ENCODE data around the gene JUN. TPM values are rescaled to one million over a fixed set of nuclear protein-coding genes. Genes with fewer than 3 reads are reported as not detected.

JUN gene
- total RNA-seq, 2 donors from 2014 or later: 15.1 to 16.3 TPM

- WGBS, 2 experiments (ENCODE audit: insufficient coverage in 1 of 2, insufficient read length in 1 of 2): 88 to 91% methylated on average over 1 of the region's 1 CpG
- H3K9me3 Mint-ChIP-seq: peaks cover 2% of the 10 kb centered on the region
- TF ChIP-seq, protein P1, sequence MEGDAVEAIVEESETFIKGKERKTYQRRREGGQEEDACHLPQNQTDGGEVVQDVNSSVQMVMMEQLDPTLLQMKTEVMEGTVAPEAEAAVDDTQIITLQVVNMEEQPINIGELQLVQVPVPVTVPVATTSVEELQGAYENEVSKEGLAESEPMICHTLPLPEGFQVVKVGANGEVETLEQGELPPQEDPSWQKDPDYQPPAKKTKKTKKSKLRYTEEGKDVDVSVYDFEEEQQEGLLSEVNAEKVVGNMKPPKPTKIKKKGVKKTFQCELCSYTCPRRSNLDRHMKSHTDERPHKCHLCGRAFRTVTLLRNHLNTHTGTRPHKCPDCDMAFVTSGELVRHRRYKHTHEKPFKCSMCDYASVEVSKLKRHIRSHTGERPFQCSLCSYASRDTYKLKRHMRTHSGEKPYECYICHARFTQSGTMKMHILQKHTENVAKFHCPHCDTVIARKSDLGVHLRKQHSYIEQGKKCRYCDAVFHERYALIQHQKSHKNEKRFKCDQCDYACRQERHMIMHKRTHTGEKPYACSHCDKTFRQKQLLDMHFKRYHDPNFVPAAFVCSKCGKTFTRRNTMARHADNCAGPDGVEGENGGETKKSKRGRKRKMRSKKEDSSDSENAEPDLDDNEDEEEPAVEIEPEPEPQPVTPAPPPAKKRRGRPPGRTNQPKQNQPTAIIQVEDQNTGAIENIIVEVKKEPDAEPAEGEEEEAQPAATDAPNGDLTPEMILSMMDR (conservative IDR thresholded peaks at IDR 0.05): no peak
- H3K36me3 Mint-ChIP-seq (ENCODE audit: low read depth): no peaks in the 10 kb centered on the region
- H3K27ac Mint-ChIP-seq: no peak overlapping the region
- H3K4me1 Mint-ChIP-seq: peaks cover 9% of the 10 kb centered on the region
- no peak overlapping the region for H3K4me3 Mint-ChIP-seq
- peaks cover 28% of the 10 kb centered on the region for H3K27me3 Mint-ChIP-seq (ENCODE audit: insufficient read depth)
- Histone ChIP-seq H3K27me3 (ENCODE audit: control insufficient read depth, insufficient read depth, low read length, poor library complexity, severe bottlenecking) (peaks cover 27% of the 10 kb centered on the region), H3K9me3 (ENCODE audit: control insufficient read depth, low read length) (no peaks in the 10 kb centered on the region), H3K36me3 (ENCODE audit: control insufficient read depth, insufficient read depth, low read length) (no peaks in the 10 kb centered on the region), H3K9ac (ENCODE audit: extremely low read depth, low read length, poor library complexity, severe bottlenecking) (no peak overlapping the region), H3K4me3 (ENCODE audit: low read length) (no peak overlapping the region), H3K4me1 (ENCODE audit: control insufficient read depth, insufficient read depth, low read length) (no peaks in the 10 kb centered on the region), H3K27ac (ENCODE audit: low read depth, low read length) (no peak overlapping the region)
- DNase-seq: no peak
Measured at GRCh38 chr1:58746182-58746581, 37.7 kb downstream of the JUN start.

DNA sequence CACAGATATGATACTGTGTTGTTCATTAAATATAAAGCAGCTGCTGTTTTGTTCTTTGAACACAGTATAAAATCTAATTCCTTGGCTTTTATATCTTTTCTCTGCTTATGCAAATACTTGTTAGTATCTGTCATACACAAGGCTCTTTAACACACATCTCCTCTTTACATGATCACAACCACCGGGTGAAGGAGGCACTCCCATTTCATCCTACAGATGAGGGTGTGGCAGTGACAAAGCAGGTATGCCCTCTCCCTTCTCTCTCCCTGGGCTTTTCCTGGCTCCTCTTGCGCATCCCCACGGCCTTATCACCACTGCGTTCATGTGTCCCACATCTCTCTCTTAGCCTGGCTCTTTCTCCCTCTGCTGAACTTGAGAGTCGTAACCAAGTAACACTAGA lies 38.2 kb downstream of the JUN start:
- Mint-ChIP-seq H3K4me3 (no peak overlapping the region), H3K36me3 (ENCODE audit: low read depth) (no peaks in the 10 kb centered on the region), H3K4me1 (peaks cover 9% of the 10 kb centered on the region), H3K27me3 (ENCODE audit: insufficient read depth) (peaks cover 24% of the 10 kb centered on the region), H3K27ac (no peak overlapping the region), H3K9me3 (peaks cover 2% of the 10 kb centered on the region)
- Histone ChIP-seq H3K9ac (ENCODE audit: extremely low read depth, low read length, poor library complexity, severe bottlenecking) (no peak overlapping the region), H3K36me3 (ENCODE audit: control insufficient read depth, insufficient read depth, low read length) (no peaks in the 10 kb centered on the region), H3K9me3 (ENCODE audit: control insufficient read depth, low read length) (no peaks in the 10 kb centered on the region), H3K4me3 (ENCODE audit: low read length) (no peak overlapping the region), H3K27me3 (ENCODE audit: control insufficient read depth, insufficient read depth, low read length, poor library complexity, severe bottlenecking) (peaks cover 24% of the 10 kb centered on the region), H3K27ac (ENCODE audit: low read depth, low read length) (no peak overlapping the region), H3K4me1 (ENCODE audit: control insufficient read depth, insufficient read depth, low read length) (no peaks in the 10 kb centered on the region)
- TF ChIP-seq, protein P1 (conservative IDR thresholded peaks at IDR 0.05): no peak
- 75% methylated on average over 5 of the region's 5 CpGs for whole genome bisulfite sequencing, 2 experiments (ENCODE audit: insufficient coverage in 1 of 2, insufficient read length in 1 of 2)
- no peak for DNase-seq

GRCh38 chr1:58745117-58745516 lies 38.7 kb downstream of the JUN start:
- no peak overlapping the region for H3K4me3 Mint-ChIP-seq
- no peaks in the 10 kb centered on the region for H3K36me3 Mint-ChIP-seq (ENCODE audit: low read depth)

More at GRCh38 chr1:58745117-58745516, 38.7 kb downstream of the JUN start:
- TF ChIP-seq, protein P1 (conservative IDR thresholded peaks at IDR 0.05): no peak
- peaks cover 2% of the 10 kb centered on the region for H3K9me3 Mint-ChIP-seq
- WGBS, 2 experiments (ENCODE audit: insufficient coverage in 1 of 2, insufficient read length in 1 of 2): 89% methylated on average over 1 of the region's 1 CpG; no CpG with 5 or more reads in 1 of the 2 experiments
- H3K27me3 ChIP-seq (ENCODE audit: control insufficient read depth, insufficient read depth, low read length, poor library complexity, severe bottlenecking): peaks cover 18% of the 10 kb centered on the region
- H3K4me1 Mint-ChIP-seq: peaks cover 9% of the 10 kb centered on the region
- H3K9me3 ChIP-seq (ENCODE audit: control insufficient read depth, low read length): no peaks in the 10 kb centered on the region
- DNase-seq: no peak
- no peak overlapping the region for H3K27ac ChIP-seq (ENCODE audit: low read depth, low read length)
- peaks cover 20% of the 10 kb centered on the region for H3K27me3 Mint-ChIP-seq (ENCODE audit: insufficient read depth)
- H3K9ac ChIP-seq (ENCODE audit: extremely low read depth, low read length, poor library complexity, severe bottlenecking): no peak overlapping the region
- no peak overlapping the region for H3K4me3 ChIP-seq (ENCODE audit: low read length)
- H3K36me3 ChIP-seq (ENCODE audit: control insufficient read depth, insufficient read depth, low read length): no peaks in the 10 kb centered on the region
- H3K27ac Mint-ChIP-seq: no peak overlapping the region
- no peaks in the 10 kb centered on the region for H3K4me1 ChIP-seq (ENCODE audit: control insufficient read depth, insufficient read depth, low read length)
